NCI-H748 treated with DMSO at 0.1 percent for 48 hours (cell line): ENCODE data around the gene MAP3K10.

Source experiments
- DNase-seq: peaks from one replicate; lab custom pipeline; 2025; lab: John Stamatoyannopoulos, UW

The MAP3K10 gene

GRCh38 chr19:40174092-40174491 lies 17.1 kb upstream of the MAP3K10 start:
- DNase-seq, result no peak

DNA sequence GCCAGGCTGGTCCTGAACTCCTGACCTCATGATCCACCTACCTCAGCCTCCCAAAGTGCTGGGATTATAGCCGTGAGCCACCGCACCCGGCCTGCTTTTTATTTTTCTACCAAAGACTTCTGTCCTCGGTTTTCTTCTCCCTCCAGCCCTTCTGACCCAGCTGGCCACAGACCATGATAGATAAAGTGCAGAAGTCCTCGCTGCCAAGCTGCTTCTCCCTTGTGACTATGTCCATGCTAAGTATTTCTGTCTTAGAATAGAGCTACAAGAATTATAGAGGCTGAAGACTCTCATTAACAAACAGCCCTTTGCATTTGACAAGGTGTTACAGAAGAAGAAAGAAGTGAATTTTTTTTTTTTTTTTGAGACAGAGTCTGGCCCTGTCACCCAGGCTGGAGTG lies 15.4 kb upstream of the MAP3K10 start:
- no peak for DNase-seq

DNA sequence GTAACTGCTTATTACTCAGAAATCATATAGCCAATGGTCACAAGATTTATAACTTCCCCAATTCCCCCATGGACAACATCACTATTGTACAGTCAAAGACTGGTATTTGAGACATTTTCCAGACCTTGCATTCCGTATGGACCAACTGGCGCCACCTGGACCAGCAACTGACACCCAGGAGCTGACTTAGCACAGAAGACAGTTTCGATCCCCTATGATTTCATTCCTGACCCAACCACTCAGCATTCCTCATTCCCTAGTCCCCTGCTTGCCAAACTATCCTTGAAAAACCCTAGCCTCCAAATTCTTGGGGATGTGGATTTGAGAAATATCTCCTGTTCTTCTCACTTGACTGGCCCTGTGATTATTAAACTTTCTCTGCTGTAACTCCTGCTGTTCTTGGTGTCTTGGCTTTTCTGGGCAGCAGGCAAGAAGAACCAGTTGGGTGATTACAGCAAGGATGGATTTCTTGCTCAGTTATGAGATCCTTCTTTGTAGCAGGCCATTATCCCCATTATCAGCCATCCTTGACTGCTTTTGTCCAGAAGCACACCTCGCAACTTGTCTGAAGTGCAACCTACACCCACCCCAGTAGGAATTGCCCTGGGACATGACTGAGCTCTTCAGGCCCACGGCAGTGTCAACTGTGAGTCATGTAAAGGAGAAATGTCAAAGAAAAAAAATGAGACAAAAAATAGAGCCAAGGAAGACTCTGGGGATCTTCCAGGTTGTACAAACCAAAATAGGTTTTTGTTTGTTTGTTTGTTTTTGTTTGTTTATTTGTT lies 13.7 kb upstream of the MAP3K10 start:
- DNase-seq, result no peak

DNA sequence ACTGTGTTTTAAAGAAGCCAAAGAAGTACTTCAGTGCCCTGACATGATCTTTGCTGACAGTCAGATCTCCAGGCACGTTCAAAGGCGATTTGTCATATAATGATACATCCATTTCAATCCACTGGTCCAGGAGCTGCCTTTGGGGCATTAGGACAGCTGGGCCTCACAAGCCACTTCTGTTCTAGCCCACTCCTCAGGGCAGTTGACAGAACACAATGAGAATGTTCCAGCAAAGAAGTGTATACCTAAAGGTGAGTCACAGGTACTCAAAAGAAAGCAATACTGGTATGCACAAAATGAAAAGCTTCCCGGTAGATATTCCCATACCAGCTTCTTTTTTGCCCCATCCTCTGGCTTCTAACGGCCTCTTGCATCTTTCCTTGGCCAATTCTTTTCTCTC lies 12.5 kb upstream of the MAP3K10 start:
- no peak for DNase-seq

GRCh38 chr19:40184273-40184672 lies 7.0 kb upstream of the MAP3K10 start:
- DNase-seq, result no peak

DNA sequence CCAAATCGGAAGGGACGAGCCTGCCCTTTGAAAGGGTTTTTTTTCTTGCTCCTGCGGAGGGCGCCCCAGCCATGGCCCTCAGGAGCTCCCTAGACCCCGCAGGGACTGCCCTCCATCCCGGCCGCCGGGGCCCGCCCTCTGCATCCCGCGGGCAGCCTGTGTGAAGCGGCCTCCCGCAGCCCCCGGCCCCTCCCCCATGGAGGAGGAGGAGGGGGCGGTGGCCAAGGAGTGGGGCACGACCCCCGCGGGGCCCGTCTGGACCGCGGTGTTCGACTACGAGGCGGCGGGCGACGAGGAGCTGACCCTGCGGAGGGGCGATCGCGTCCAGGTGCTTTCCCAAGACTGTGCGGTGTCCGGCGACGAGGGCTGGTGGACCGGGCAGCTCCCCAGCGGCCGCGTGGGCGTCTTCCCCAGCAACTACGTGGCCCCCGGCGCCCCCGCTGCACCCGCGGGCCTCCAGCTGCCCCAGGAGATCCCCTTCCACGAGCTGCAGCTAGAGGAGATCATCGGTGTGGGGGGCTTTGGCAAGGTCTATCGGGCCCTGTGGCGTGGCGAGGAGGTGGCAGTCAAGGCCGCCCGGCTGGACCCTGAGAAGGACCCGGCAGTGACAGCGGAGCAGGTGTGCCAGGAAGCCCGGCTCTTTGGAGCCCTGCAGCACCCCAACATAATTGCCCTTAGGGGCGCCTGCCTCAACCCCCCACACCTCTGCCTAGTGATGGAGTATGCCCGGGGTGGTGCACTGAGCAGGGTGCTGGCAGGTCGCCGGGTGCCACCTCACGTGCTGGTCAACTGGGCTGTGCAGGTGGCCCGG lies 815 bp downstream of the MAP3K10 start:
- no peak for DNase-seq

- no peak for DNase-seq
Measured at GRCh38 chr19:40192758-40193586, 1.7 kb downstream of the MAP3K10 start.

DNA sequence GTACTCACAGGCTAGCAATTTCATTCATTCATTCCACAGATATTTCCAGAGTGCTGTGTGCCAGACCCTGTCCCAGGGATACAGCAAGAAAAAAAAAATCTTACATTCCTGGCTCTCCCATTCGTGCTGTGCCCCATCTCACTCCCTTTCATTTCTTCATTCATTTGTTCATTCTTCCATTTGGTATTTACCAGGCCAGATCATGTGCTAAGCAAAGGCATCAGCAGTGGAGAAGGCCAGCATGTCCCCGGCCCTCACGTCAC lies 2.3 kb downstream of the MAP3K10 start:
- no peak for DNase-seq

GRCh38 chr19:40198272-40198990 lies 7.2 kb downstream of the MAP3K10 start:
- no peak for DNase-seq

- no peak for DNase-seq
Measured at GRCh38 chr19:40200341-40201099, 9.3 kb downstream of the MAP3K10 start.

- no peak for DNase-seq
Measured at GRCh38 chr19:40204381-40204780, 13.2 kb downstream of the MAP3K10 start.

GRCh38 chr19:40205760-40206159 lies 14.5 kb downstream of the MAP3K10 start:
- no peak for DNase-seq

DNA sequence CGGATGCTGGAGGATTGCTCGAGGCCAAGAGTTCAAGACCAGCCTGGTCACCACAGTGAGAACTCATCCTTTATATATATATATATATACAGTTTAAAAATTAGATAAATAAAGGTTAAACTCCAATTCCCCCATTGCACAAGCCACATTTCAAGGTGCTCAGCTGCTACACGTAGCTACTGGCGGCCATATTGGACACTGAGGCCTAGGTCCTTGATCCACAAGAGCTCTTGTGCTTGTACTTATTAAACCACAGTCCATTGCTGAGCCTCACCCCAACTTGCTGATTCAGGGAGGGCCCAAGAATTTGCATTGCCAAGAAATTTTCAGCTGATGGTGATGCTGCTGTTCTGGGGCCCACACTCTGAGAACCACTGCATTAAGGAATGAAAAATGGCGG lies 17.4 kb downstream of the MAP3K10 start:
- DNase-seq, result no peak

GRCh38 chr19:40210889-40211288 lies 19.7 kb downstream of the MAP3K10 start:
- DNase-seq, result no peak

- no peak for DNase-seq
Measured at GRCh38 chr19:40213251-40213829, 22.1 kb downstream of the MAP3K10 start.

DNA sequence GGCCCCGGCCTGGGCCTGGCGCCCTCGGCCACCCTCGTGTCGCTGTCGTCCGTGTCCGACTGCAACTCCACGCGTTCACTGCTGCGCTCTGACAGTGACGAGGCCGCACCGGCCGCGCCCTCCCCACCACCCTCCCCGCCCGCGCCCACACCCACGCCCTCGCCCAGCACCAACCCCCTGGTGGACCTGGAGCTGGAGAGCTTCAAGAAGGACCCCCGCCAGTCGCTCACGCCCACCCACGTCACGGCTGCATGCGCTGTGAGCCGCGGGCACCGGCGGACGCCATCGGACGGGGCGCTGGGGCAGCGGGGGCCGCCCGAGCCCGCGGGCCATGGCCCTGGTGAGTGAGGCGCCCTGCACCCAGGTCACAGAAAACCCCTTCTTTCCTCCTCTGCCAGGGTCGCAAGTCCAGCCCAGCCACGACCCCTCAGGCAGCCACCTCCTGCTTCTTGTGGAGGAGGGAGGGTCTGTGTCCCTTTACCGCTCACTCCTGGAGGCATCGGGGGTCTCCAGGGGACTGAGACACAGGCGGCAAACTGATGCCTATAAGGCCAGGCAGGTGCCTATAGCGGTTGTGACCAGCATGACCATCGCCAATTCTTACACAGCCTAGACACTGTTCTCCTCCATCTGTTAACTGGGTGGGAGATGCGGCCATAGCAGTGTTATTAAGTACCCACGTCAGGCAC lies 22.8 kb downstream of the MAP3K10 start:
- no peak for DNase-seq

- DNase-seq, result no peak
Measured at GRCh38 chr19:40214936-40215335, 23.7 kb downstream of the MAP3K10 start.

GRCh38 chr19:40216013-40216776 lies 25.0 kb downstream of the MAP3K10 start:
- DNase-seq, result no peak

- no peak for DNase-seq
Measured at GRCh38 chr19:40216777-40217026, 25.5 kb downstream of the MAP3K10 start.
